Adrenal gland (tissue), 5 donors: Measurements from ENCODE around the gene LAMB2.

Experiments used
- CTCF ChIP-seq, 6 experiments: fragments of 450-650 bp in 4 of 6; fragments of 200-600 bp in 2 of 6; sonication (generic) in 1 of 6; IDR thresholded peaks; 1 replicate in 5 of 6; 2 replicates in 1 of 6; pipeline versions ENCODE4 v1.5.1 to v1.8.0; 2016 to 2021; ENCODE audit warnings: antibody characterized with exemption in 6 of 6, mild to moderate bottlenecking in 2 of 6, moderate library complexity in 1 of 6
- POLR2A ChIP-seq, 2 donors: fragments of 450-650 bp; IDR thresholded peaks; one replicate each; pipeline ENCODE4 v1.6.1; 2017; ENCODE audit warnings: antibody characterized with exemption in 2 of 2, mild to moderate bottlenecking in 2 of 2, moderate library complexity in 1 of 2
- donor health status: DM: no; HTN: no; CAD: no.

DNA sequence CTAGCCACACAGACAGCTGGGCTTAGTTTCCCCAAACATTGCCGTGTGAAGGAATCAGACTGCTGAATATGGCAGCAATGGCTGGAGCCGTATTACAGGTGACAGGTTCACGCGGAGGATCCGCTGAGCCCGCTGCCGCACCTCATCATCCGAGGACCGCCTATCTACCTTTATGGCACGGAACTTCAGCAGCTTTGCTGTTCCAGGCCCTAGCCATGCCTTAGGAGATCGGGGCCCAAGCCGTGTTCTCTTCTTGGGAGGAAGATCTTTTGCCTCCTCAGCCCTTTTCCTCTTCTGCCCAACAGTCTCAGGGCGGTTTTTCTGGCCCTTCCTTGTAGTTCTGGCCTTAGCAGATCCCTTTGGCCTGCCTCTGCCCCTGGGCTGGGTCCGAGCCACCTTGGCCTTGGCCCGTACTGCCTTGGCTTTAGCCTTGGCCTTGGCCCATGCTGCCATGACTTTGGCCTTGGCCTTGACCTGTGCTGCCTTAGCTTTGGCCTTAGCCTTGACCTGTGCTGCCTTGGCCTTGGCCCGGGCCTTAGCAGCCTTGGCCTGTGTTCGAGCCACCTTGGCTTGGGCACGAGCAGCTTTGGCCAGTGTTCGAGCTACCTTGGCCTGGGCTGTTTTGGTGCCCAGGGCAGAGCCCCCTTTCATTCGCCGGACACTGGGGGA is 30.0 kb upstream of the LAMB2 start:
- no peak for TF ChIP-seq CTCF (IDR thresholded peaks at IDR 0.05)
- TF ChIP-seq POLR2A (IDR thresholded peaks at IDR 0.05), result no peak
